GM10266 (cell line): ENCODE data around the gene MAP7.

Experiments
- DNase-seq: peaks from one replicate; pipeline ENCODE4 v3.0.0; 2012; ENCODE audit errors: extremely low spot score
- TF ChIP-seq, protein P1 (sequence below): IDR thresholded peaks from 2 replicates; pipeline ENCODE4 v1.5.1; 2012; ENCODE audit warnings: mild to moderate bottlenecking, low read depth; ENCODE audit not compliant: control insufficient read depth, insufficient read depth; ENCODE audit errors: missing control alignments

The MAP7 gene

DNA sequence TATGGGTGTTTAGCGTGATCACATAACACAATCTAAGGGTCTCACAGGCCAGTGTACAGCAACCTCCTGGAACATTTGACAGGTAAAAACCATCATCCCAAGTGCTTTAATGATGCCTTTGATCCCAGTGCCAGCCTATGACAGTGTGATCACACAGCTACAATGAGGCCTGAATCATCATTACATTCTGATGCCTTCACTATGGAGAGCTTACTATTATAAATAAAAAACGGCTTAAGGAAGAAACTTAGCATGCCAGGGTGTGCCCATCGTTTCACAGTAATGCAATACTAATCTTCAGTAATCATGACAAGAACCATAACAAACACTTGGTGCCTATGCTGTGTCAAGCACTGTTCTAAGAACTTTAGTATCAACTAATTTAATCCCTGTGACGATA, 11.4 kb downstream of the MAP7 start:
- TF ChIP-seq, protein P1, sequence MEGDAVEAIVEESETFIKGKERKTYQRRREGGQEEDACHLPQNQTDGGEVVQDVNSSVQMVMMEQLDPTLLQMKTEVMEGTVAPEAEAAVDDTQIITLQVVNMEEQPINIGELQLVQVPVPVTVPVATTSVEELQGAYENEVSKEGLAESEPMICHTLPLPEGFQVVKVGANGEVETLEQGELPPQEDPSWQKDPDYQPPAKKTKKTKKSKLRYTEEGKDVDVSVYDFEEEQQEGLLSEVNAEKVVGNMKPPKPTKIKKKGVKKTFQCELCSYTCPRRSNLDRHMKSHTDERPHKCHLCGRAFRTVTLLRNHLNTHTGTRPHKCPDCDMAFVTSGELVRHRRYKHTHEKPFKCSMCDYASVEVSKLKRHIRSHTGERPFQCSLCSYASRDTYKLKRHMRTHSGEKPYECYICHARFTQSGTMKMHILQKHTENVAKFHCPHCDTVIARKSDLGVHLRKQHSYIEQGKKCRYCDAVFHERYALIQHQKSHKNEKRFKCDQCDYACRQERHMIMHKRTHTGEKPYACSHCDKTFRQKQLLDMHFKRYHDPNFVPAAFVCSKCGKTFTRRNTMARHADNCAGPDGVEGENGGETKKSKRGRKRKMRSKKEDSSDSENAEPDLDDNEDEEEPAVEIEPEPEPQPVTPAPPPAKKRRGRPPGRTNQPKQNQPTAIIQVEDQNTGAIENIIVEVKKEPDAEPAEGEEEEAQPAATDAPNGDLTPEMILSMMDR: no peak
- no peak for DNase-seq

DNA sequence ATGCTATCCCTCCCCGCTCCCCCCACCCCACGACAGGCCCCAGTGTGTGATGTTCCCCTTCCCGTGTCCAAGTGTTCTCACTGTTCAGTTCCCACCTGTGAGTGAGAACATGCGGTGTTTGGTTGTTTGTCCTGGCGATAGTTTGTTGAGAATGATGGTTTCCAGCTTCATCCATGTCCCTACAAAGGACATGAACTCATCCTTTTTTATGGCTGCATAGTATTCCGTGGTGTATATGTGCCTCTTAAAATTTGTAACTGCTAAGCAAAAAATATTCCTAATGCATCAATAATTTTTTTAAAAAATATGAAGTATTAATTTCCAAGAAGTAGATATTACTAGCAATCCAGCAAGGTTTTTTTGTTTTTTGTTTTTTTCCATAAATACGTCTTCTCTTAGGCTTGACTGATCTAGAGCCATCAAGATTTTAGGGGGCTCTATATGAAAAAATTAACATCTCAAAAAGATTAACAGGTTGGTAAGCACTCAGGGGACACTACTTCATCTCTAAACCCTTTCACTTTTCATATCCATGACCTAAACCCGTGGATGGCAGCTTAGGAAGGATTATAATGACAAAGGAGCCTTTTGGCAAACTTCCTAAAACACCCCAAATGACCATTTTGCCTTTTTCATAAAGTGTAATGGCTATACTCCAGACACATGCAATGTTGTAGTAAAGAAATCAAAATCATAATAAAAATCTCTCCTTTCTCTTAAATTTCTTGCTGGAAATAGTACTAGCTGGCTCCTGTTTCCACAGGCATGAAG, 14.2 kb downstream of the MAP7 start:
- TF ChIP-seq, protein P1: no peak
- DNase-seq: no peak

DNA sequence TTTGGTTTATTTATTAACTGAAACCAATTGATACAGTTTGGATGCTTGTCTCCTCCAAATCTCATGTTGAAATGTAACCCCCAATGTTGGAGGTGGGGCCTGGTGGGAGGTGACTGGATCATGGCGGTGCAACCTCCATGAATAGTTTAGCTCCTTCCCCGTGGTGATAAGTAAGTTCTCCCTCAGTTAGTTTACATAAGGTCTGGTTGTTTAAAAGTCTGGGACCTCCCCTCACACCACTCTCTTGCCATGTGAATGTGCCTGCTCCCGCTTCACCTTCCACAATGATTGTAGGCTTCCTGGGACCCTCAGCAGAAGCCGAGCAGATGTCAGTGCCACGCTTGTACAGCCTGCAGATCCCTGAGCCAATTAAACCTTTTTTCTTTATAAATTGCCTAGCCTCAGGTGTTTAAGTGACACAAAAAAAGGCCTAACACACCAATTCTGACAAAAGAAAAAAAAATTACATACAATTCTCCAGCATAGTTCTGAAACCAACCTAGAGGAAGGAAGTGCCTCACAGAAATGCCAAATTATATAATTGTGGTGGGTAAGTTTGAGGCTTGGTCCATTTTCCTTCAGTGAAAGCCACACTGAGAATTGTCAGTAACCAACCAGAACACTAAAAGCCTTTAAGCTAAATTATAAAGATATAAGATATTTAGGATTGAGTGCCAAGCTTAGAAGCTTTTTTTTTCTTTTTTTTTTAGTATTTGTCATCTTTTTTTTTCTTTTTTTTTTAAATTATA, 15.0 kb downstream of the MAP7 start:
- DNase-seq: no peak
- TF ChIP-seq, protein P1: no peak

DNA sequence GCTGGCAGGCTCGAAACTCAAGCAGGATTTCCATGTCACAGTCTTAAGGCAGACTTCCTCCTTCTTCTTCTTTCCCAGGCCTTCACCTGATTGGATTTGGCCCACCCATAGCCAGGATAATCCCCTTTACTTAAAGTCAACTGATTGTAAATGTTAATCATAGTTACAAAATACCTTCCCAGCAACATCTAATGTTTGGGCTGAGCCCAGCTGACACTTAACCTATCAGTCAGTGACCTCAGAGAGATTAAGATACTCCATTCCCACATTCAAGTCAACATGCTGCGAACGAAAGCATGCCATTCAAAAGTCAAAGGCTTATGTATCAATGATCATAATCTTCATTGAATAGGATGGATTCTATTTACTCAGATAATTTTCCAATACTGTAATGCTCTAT, 16.0 kb downstream of the MAP7 start:
- TF ChIP-seq, protein P1: no peak
- no peak for DNase-seq

DNA sequence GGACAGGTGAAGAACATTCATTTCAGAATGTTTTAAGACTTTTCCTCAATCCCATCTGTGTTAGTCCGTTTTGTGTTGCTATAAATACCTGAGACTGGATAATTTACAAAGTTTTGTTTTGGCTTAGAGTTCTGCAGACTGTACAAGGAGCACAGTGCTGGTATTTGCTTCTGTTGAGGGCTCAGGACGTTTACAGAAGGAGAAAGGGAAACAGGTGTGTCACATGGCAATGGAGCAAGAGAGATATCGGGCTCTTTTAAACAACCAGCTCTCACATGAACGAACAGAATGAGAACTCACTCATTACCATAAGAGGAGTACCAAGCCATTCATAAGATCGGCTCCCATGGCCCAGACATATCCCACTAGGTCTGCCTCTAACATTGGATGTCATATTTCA, 16.7 kb downstream of the MAP7 start:
- no peak for DNase-seq
- TF ChIP-seq, protein P1: no peak

DNA sequence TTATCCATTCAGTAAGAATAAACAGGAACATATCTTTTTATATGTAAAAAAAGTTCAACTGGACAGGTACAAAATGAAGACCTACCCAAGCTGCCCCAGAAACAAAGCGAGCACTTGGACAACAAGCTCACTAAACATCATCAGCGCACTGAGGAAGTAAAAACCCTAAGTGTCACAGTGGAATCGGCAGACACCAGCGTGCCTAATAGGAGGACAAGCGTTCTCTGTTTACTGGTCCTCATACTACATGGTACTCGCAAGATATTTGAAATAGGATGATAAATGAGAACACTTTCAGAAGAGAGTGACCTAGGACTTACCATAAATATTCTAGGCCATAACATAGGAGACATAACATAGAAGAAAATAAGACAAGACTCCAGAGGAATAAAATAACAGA, 18.2 kb downstream of the MAP7 start:
- TF ChIP-seq, protein P1: no peak
- no peak for DNase-seq

DNA sequence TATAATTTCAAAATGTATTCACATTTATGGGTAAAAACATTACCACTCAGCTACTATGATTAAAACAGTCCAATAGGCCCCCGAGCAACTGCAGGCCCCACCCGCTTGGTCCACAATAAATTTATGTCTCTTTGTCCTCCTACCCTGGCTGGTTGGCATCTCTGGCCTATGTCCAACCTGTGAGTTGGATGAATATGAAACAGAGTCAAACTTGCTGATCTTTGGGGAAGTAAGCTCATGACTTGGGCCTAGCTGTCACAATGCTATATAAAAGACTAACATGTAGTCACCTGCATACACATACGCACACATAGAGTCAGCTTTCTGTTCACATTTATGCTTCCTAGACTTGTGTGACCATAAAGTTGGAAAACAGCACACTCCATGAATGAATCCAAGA, 20.5 kb downstream of the MAP7 start:
- TF ChIP-seq, protein P1: no peak
- DNase-seq: no peak
